DMS 273 (cell line): ENCODE measurements around the gene DESI2.
A peak's percentile ranks its signal among the peaks of the same experiment; 100 is the strongest.
"Not testable (repeated sequence)": the region's sequence is repeated elsewhere in the genome, so short reads cannot be mapped to it uniquely, and the experiment has no call there.

Experiments used
- DNase-seq: peaks from one replicate; lab custom pipeline; 2025; ENCODE audit not compliant: unreplicated experiment; lab: John Stamatoyannopoulos, UW

The DESI2 gene

DNA sequence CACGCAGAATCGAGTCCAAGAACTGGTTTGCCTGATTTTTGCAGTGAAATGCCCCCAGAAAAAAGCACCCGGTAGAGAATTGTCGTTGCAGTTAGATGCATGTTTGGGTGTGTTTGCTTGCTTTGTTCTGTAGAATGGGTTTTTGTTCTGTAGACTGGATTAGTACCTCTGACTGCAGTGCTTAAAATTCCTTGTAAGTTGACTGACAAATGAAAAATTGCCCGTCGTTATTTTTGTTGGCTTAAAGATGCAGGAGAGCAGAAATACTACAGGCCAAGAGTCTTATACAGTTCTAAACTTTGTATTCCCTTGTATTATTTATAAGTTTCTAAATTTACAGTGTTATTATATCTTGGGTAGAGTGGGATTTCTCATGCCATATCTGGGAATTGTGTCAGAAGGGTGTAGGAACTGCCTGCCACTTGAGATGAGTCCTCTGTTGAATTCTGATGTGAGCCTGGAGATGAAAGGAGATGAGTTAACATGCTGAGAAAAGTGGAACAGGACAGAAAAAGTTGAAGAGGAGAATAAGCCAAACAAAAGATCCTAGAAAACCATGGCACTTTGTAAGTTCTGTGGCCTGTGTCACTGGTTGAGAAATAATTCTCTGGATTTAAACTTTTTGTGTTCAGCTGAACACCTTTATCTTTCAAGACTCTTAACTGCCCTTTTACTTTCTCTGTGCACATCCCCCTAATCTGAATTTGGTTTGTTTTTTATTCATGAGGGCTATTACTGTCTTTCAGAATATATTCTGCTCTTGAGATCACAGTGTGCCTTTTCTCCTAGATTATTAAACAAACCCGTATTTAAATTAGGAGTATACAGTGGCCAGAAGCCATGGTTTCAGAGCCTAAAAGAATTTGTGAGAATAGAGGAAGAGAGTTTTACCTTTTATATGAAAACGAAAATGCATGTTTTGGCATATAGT lies 1.4 kb downstream of the DESI2 start:
- no peak for DNase-seq

DNA sequence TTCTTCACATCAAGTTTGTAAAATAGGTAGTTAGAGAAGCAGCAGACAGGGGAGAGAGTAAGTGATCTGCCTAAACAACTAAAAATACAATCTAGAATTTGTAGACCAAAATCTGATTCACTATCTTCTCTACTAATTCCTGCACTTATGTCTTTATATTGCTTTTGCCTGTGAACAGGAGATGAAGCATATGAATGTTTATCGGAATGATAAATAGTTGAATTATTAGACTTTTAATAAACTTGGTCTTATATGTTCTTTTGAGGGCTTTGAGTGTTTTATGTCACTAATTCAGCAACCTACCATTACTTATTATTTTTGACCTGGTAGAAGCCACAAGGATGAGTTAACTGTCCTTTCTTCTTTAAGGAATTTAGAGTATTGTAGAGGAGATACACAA lies 2.3 kb downstream of the DESI2 start:
- DNase-seq = no peak

DNA sequence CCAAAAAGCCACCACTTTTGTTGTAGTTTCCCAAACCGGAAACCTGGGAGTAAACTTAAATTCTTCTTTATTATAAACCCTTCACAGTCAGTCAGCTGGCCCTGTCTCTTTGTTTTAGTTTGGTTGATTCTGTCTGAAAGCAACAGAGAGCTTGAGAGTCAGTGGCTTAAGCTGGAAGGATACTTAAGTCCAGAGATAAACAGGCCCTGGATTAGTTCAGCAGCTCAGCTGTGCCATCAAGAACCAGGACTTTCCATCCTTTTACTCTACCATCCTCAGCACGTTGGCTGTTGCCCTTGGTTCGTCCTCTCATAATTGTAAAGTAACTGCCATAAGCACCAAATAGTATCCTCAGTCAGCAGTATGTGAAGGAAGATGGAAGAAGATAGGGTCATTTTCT lies 4.5 kb downstream of the DESI2 start:
- DNase-seq = no peak

DNA sequence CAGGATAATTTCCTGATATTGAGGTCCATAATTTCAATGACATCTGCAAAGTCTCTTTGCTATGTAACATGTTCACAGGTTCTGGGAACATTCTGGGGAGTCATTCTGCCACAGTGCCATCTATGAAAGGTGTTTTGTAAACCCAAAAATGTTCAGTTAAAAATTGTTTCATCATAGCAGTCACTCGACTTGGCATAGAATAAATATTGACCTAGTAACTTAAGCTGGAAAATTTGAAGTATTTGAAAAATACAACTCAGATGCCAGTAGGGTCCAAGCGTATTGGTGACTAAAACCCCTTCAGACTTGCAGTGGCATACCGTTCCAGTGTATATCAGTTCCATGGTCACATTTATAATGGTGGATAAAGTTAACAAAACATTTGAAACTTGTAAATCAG lies 6.8 kb downstream of the DESI2 start:
- DNase-seq = no peak

DNA sequence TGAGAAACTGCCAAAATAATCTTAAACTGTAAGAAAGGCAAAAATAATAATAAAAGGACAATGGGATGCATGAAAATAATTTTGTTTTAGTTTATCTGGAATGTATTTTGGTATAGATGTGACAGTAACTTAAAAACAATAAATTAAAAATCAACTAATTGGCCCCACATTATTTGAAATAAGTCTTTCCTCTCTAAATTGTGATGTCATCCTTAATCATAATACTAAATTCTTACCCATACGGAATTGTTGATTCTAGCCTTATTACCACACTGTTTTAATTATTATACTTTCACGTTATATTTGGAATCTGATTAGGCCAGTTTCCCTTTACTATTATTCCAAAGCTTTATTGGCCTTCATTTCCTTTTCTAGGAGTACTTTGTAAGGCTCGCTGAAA lies 7.7 kb downstream of the DESI2 start:
- no peak for DNase-seq

DNA sequence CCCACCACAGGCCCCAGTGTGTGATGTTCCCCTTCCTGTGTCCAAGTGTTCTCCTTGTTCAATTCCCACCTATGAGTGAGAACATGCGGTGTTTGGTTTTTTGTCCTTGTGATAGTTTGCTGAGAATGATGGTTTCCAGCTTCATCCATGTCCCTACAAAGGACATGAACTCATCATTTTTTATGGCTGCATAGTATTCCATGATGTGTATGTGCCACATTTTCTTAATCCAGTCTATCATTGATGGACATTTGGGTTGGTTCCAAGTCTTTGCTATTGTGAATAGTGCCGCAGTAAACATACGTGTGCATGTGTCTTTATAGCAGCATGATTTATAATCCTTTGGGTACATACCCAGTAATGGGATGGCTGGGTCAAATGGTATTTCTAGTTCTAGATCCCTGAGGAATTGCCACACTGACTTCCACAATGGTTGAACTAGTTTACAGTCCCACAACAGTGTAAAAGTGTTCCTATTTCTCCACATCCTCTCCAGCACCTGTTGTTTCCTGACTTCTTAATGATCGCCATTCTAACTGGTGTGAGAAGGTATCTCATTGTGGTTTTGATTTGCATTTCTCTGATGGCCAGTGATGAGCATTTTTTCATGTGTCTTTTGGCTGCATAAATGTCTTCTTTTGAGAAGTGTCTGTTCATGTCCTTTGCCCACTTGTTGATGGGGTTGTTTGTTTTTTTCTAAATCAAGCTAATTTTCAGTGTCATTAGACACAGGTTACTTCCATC lies 8.8 kb downstream of the DESI2 start:
- DNase-seq = not testable (repeated sequence)

DNA sequence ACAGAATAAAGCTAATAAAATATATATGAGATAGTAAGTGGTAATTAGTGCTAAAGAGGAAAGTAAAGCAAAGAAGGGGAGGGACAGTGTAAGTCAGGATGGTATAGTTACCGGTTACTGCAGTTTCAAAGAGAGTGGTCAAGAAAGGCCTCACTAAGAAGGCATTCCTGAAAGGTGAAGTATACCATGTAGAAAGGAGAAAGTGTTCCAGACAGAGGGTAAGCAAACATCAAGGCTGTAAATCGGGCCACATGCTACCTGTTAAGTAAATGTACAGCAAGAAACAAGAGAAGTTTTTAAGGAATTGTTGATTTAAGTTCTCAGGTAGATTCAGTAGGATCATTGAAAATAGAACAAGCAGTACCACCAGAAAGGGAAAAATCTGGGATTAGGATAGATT lies 9.7 kb downstream of the DESI2 start:
- DNase-seq = no peak

- DNase-seq = no peak
Measured at GRCh38 chr1:244664353-244664752, 11.4 kb downstream of the DESI2 start.

GRCh38 chr1:244665771-244666217 lies 12.9 kb downstream of the DESI2 start:
- peak; percentile 9 for DNase-seq

- DNase-seq = not testable (repeated sequence)
Measured at GRCh38 chr1:244666672-244667418, 13.9 kb downstream of the DESI2 start.

- DNase-seq = no peak
Measured at GRCh38 chr1:244667797-244668196, 14.9 kb downstream of the DESI2 start.

DNA sequence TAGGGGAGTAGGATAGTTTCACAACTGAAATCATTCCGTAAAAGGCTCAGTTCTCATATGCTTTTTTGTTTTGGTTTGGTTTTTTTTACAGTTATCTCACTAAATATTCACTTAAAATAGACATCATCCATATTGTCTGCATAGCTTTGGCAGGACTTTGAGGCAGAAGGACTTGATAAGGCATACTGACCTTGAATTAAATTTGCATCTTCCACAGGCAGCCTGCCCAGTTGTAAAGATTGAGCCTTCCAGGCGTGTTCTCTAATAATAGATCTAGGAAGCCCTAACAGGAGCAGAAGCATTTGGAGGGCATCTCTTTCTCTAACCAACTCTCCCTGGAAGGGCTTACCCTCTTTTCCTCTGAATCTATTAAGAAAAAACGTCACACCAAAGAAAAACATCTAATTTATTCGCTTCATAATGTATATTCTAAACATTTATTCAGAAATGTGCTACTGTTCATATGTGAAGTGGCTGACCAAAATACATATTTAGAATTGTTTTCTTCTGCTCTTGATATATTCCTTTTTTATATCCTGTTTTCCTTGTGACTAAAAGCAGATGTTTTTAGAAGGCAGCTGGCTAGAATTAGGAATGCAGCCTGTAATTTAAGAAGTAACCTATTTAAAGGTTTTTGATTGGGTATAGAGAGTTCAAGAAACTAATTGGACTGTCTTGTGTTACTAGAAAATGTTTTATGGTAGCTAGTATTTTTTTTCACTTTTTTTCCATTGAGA lies 20.2 kb downstream of the DESI2 start:
- DNase-seq = peak; percentile 73

DNA sequence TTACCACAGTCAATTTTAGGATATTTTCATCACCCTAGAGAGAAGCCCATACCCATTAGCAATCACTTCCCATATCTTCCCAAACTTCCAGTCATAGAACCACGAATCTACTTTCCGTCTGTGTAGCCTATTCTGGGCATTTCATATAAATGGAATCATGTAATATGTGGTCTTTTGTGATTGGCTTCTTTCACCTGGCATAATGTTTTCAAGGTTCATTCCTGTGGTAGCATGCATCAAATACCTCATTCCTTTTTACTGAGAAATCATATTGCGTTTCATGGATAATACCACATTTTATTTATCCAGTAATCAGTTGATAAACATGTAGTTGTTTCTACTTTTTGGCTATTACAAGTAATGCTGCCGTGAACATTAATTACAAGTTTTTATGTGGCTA lies 21.5 kb downstream of the DESI2 start:
- DNase-seq = no peak

DNA sequence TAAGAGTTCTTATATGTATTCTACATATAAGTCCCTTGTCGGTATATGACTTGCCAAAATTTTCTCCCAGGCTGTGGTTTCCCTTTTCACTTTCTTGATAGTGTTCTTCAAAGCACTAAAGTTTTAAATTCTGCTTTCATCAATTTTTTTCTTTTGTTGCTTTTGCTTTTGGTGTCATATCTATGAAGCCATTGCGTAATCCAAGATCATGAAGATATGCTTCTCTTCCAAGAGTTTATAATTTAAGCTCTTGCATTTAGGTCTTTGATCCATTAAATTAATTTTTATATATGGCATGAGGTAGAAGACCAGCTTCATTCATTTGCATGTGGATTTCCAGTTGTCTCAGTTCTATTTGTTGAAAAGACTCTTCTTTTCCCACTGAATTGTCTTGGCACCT lies 22.2 kb downstream of the DESI2 start:
- no peak for DNase-seq

DNA sequence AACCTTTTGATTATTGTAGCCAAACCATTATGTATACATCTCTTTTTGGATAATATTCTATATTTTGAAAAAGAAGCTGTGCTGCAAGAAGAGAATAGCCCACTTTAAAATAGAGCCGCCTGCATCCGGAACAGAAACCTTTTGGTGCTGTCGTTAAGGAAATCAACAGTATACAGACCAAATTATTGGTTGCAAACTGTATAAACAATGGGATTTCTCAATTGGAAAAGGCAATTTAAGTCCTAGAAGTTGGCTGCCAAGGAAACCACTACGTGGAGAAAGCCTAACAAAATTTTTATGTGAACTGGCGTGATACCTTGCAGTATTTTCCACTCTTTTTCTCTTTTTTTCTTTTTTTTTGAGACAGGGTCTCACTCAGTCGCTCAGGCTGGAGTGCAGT lies 25.8 kb downstream of the DESI2 start:
- no peak for DNase-seq

DNA sequence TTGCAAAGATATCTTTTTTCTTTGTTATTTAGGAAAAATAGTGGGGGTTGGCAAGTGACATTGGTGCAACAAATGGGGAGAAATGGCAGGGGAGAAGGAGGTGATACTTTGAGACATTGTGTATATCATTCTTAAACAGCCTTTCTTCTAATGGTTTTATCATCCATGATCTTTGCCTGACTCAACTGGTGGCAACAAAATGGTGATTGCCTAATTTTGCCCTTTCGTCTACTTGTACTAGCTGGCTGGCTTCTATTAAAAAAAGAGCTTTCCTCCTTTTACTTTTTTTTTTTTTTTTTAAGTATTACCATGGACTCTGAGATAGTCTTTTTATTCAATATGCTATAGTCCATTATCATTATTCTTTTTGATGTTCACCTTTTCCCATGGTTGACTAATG lies 27.7 kb downstream of the DESI2 start:
- no peak for DNase-seq

DNA sequence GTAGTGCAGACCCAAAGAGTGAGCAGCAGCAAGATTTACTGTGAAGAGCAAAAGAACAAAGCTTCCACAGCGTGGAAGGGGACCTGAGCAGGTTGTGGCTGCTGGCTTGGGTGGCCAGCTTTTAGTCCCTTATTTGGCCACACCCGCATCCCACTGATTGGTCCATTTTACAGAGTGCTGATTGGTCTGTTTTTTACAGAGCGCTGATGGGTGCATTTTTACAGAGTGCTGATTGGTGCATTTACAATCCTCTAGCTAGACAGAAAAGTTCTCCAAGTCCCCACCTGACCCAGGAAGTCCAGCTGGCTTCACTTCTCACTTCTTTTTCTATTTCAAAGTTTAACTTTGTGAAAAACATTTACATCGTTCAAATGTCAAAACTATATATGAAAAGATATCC lies 29.2 kb downstream of the DESI2 start:
- not testable (repeated sequence) for DNase-seq

- no peak for DNase-seq
Measured at GRCh38 chr1:244695937-244696336, 43.0 kb downstream of the DESI2 start.

GRCh38 chr1:244699741-244700140 lies 46.8 kb downstream of the DESI2 start:
- DNase-seq = no peak

DNA sequence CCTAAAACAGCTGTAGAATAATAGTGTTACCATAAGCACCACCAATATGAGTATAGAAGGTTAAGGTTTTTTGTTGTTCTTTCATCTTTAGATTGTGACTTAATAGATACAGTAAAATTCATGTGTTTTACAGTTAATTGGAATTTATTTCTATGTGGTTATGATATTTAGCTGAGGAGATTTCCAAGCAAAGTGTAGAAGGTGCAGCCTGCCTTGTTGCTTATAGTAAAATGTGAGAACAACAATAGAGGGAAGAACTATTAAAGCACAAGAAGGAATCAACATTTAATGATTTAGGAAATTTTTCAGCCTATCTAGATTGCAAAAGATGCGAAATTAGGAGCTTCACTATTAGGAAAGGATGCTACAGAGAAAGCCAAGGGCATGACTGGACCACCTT lies 47.9 kb downstream of the DESI2 start:
- no peak for DNase-seq

DNA sequence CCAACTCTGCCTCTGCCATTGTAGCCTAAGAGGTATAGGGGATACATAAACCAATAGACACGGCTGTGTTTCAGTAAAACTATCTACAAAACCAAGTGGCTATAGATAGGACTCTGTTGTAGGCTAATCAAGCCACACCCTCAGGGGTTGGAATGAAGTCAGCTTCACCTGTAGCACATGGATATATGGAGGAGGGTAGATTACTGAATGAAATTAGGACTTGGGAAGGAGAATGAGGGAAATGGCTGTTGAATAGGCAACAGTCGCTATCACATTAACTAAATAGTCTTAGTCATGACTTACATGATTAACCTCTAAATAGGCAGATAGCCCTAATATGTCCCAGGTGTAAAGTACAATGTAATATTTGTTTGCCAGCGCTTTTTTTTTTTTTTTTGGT lies 49.7 kb downstream of the DESI2 start:
- no peak for DNase-seq
